ENCODE measurements around the gene ETS2.

DNA sequence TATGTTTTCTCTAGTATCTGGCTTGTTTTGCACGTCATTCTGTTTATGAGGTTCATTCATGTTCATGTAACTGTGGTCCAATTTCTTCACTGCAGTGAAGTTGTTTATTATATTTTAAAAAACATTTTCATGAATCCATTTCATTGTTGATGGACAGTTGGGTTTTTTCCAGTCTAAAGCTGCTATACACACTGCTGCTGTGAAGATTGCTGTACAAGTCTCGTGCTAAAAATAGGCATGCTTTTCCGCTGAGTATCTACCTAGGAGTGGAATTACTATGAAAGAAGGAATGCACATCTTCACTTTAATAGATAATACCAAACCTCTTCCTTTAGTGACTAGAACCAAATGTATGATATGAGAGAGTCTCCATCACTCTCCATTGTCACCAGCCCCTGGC, 49.0 kb upstream of the ETS2 start:
- TF ChIP-seq, protein P1, sequence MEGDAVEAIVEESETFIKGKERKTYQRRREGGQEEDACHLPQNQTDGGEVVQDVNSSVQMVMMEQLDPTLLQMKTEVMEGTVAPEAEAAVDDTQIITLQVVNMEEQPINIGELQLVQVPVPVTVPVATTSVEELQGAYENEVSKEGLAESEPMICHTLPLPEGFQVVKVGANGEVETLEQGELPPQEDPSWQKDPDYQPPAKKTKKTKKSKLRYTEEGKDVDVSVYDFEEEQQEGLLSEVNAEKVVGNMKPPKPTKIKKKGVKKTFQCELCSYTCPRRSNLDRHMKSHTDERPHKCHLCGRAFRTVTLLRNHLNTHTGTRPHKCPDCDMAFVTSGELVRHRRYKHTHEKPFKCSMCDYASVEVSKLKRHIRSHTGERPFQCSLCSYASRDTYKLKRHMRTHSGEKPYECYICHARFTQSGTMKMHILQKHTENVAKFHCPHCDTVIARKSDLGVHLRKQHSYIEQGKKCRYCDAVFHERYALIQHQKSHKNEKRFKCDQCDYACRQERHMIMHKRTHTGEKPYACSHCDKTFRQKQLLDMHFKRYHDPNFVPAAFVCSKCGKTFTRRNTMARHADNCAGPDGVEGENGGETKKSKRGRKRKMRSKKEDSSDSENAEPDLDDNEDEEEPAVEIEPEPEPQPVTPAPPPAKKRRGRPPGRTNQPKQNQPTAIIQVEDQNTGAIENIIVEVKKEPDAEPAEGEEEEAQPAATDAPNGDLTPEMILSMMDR (IDR thresholded peaks at IDR 0.05): no peak
- TF ChIP-seq POLR2A (IDR thresholded peaks at IDR 0.05): no peak

Data from thyroid gland (tissue), 4 donors.